H1 (cell line): ENCODE measurements around the gene VSIG10L2.

Experiments
- BRCA1 ChIP-seq: IDR thresholded peaks from 2 replicates; pipeline ENCODE4 v1.6.1; 2012; ENCODE audit warnings: low read depth, low read length, improper control_type of control experiment
- CBX5 ChIP-seq: fragments of 300-800, 300-1000 bp; sonication (generic); IDR thresholded peaks from 2 replicates; pipeline ENCODE4 v1.7.1; 2016; ENCODE audit warnings: antibody characterized with exemption, low read length, low read depth
- CHD2 ChIP-seq: IDR thresholded peaks from 2 replicates; pipeline ENCODE4 v1.6.1; 2012; ENCODE audit warnings: low read length, improper control_type of control experiment
- FOSL1 ChIP-seq: IDR thresholded peaks from 2 replicates; pipeline ENCODE4 v1.6.1; 2011; ENCODE audit warnings: mild to moderate bottlenecking, low read depth, low read length, moderate library complexity; ENCODE audit not compliant: insufficient read depth
- GABPA ChIP-seq: IDR thresholded peaks from 2 replicates; pipeline ENCODE4 v1.6.1; 2011; ENCODE audit warnings: mild to moderate bottlenecking, low read length, moderate library complexity, borderline replicate concordance; ENCODE audit not compliant: insufficient read depth
- JUND ChIP-seq: IDR thresholded peaks from 2 replicates; pipeline ENCODE4 v1.6.1; 2011; ENCODE audit warnings: mild to moderate bottlenecking, improper control_type of control experiment, low read length
- POLR2A ChIP-seq, 2 experiments: IDR thresholded peaks; 1 replicate in 1 of 2; 2 replicates in 1 of 2; pipeline ENCODE4 v1.6.1; 2011; ENCODE audit warnings: low read depth in 2 of 2, low read length in 2 of 2, mild to moderate bottlenecking in 2 of 2; ENCODE audit errors: control extremely low read depth in 1 of 2
- POU5F1 ChIP-seq: IDR thresholded peaks from 2 replicates; pipeline ENCODE4 v1.6.1; 2011; ENCODE audit warnings: low read depth, mild to moderate bottlenecking, low read length, moderate library complexity
- SP1 ChIP-seq: IDR thresholded peaks from 2 replicates; pipeline ENCODE4 v1.6.1; 2011; ENCODE audit warnings: low read depth, low read length
- SUZ12 ChIP-seq: fragments of 200-600 bp; sonication (generic); IDR thresholded peaks from 2 replicates; pipeline ENCODE4 v1.6.1; 2012; ENCODE audit warnings: mild to moderate bottlenecking, inconsistent platforms, low read length, moderate library complexity, mixed read lengths
- TAF7 ChIP-seq: optimal IDR thresholded peaks from 2 replicates; pipeline ENCODE3; 2011; ENCODE audit warnings: low read depth, mild to moderate bottlenecking, inconsistent platforms, low read length, moderate library complexity, borderline replicate concordance
- ZNF274 ChIP-seq: IDR thresholded peaks from 2 replicates; pipeline ENCODE4 v1.7.0; 2012; ENCODE audit warnings: low read length, borderline replicate concordance; ENCODE audit errors: extremely low read depth
- TF ChIP-seq, protein P1 (sequence below), 3 experiments: IDR thresholded peaks; 1 replicate in 2 of 3; 2 replicates in 1 of 3; pipeline versions ENCODE4 v1.5.1 to v1.6.1; 2011; ENCODE audit warnings: low read length in 3 of 3, mild to moderate bottlenecking in 3 of 3, inconsistent platforms in 2 of 3, low read depth in 1 of 3, moderate library complexity in 1 of 3; ENCODE audit not compliant: insufficient read depth in 1 of 3; ENCODE audit errors: control extremely low read depth in 1 of 3
- TF ChIP-seq, protein P2 (sequence below): IDR thresholded peaks from 2 replicates; pipeline ENCODE4 v1.6.1; 2011; ENCODE audit warnings: low read length, improper control_type of control experiment

DNA sequence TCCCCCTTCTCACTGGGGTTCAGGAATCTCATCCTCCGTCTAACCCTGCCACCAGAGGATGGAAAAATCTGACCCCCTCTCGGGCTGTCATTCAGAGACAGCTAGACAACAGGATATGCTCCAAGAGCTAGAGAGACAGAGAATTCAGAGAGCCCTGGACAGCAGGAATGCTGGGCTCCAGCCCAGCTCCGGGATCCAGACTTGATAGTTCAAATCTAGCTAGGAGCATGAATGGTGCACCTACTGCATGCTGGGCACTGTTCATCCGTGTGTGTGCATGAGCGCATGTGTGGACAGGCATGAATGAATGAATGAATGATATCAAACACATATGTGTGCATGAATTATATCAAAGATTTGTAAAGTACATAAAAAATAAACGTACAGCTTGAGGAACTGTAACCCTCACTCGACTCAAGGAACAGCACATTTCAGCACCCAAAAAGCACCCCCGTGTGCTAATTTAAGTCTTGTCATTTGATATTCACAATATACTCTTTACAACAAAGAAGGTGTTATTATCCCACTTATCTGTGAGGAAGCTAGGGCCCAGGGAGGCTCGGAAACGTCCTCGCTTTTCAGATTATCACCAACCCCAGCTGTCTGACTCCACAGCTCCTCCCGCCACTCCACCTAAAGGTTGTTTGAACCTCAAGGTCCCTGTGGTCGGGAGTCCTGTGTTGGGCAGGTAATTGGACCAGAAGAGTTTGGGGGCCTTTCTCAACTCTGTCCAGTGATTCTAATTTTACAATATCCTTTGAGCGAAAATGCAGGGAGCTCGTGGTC lies 640 bp upstream of the VSIG10L2 start:
- no peak for TF ChIP-seq CBX5
- TF ChIP-seq SUZ12: no peak
- no peak for TF ChIP-seq FOSL1
- TF ChIP-seq POLR2A (IDR thresholded peaks at IDR 0.05; ENCODE audit: control extremely low read depth in 1 of 2, low read depth in 2 of 2, low read length in 2 of 2): no peak
- TF ChIP-seq TAF7: no peak
- TF ChIP-seq, protein P1, sequence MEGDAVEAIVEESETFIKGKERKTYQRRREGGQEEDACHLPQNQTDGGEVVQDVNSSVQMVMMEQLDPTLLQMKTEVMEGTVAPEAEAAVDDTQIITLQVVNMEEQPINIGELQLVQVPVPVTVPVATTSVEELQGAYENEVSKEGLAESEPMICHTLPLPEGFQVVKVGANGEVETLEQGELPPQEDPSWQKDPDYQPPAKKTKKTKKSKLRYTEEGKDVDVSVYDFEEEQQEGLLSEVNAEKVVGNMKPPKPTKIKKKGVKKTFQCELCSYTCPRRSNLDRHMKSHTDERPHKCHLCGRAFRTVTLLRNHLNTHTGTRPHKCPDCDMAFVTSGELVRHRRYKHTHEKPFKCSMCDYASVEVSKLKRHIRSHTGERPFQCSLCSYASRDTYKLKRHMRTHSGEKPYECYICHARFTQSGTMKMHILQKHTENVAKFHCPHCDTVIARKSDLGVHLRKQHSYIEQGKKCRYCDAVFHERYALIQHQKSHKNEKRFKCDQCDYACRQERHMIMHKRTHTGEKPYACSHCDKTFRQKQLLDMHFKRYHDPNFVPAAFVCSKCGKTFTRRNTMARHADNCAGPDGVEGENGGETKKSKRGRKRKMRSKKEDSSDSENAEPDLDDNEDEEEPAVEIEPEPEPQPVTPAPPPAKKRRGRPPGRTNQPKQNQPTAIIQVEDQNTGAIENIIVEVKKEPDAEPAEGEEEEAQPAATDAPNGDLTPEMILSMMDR (IDR thresholded peaks at IDR 0.05; ENCODE audit: control extremely low read depth in 1 of 3, insufficient read depth in 1 of 3, low read depth in 1 of 3, low read length in 3 of 3): no peak
- no peak for TF ChIP-seq GABPA
- no peak for TF ChIP-seq SP1
- no peak for TF ChIP-seq JUND
- no peak for TF ChIP-seq CHD2
- no peak for TF ChIP-seq POU5F1
- TF ChIP-seq, protein P2, sequence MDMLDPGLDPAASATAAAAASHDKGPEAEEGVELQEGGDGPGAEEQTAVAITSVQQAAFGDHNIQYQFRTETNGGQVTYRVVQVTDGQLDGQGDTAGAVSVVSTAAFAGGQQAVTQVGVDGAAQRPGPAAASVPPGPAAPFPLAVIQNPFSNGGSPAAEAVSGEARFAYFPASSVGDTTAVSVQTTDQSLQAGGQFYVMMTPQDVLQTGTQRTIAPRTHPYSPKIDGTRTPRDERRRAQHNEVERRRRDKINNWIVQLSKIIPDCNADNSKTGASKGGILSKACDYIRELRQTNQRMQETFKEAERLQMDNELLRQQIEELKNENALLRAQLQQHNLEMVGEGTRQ: no peak
- TF ChIP-seq BRCA1: no peak
- no peak for TF ChIP-seq ZNF274
